Measurements from ENCODE around the gene CORO6. TPM values are rescaled to one million over a fixed set of nuclear protein-coding genes. Genes with fewer than 3 reads are reported as not detected.

CORO6 gene
- total and polyA plus RNA-seq, 10 of the 15 experiments (the other 5 are each of a cell fraction or from before 2014, with no cell fraction given) = 0.26 to 5.0 (median 1.7) TPM; not detected in 1

DNA sequence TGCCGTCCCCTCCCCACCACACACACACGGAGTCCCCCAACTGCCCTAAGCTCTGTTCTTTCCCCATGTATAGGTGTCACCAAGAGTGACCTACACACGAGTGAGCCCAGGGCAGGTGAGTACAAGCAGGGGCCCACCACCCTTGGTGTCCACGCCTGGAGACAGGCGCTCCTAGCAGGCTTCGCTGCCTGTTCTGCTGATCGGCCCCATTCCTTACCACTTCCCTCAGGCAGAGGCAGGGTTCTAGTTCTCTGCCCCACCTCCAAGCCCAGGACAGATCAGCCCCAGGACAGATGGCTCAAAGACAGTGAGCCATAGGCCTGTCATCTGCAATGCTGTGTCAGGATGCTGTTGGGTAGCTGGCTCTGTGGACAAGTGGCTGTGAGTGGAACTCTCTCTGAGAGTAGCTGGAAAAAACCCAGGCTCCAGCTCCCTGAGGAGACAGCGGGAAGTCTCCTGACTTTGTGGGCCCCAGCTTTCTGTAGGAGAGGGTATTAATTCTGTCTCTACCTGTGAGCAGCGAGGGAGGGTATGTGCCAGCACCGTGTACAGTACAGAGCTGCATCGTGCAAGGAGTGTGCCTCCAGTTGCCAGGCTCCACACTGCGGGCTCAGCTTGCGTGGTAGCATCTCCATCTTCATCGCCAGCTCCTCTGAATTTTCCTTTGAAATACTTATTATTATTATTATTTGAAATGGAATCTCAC, 53.3 kb downstream of the CORO6 start:
- Histone ChIP-seq H3K4me1 (ENCODE audit: control insufficient read depth, insufficient read depth, low read length) (peaks cover 6% of the 10 kb centered on the region; the same call in 1 of the 2 replicates), H3K9me3 (replicated peaks; ENCODE audit: control insufficient read depth, insufficient read depth, low read length) (no peaks in the 10 kb centered on the region), H3K4me2 (ENCODE audit: control insufficient read depth, insufficient read depth) (peak overlapping the region; percentile 78), H4K20me1 (ENCODE audit: control insufficient read depth, insufficient read depth) (no peaks in the 10 kb centered on the region), H3K27ac (ENCODE audit: control insufficient read depth, insufficient read depth) (no peak overlapping the region), H3K36me3 (ENCODE audit: control insufficient read depth in 2 of 2, insufficient read depth in 2 of 2, low read length in 1 of 2) (no peaks in the 10 kb centered on the region; a peak in 1 of 4 replicates), H3K79me2 (ENCODE audit: control insufficient read depth, insufficient read depth, low read length) (peaks cover 7% of the 10 kb centered on the region; the same call in 1 of the 2 replicates), H3K4me3 (peak overlapping the region; percentile 86; the same call in 1 of the 2 replicates), H3K9ac (ENCODE audit: control insufficient read depth, insufficient read depth, low read length) (peak overlapping the region; percentile 67), H3K27me3 (replicated peaks in 1 of 2; ENCODE audit: control insufficient read depth in 2 of 2, insufficient read depth in 2 of 2, low read length in 1 of 2) (no peaks in the 10 kb centered on the region), H2AFZ (ENCODE audit: control insufficient read depth, low read depth, low read length) (peak overlapping the region; percentile 89)
- in situ Hi-C loops (cut with MboI) (no loop called here), intact Hi-C loops (cut with micrococcal nuclease; ENCODE audit: unreplicated experiment) (no loop called here)
- no peak for TF ChIP-seq ZNF622 (IDR thresholded peaks at IDR 0.05)
- no peak for TF ChIP-seq WRNIP1 (IDR thresholded peaks at IDR 0.05; ENCODE audit: borderline replicate concordance, low read depth, low read length)
- BruUV-seq (replicated peaks) = TSS peak; percentile 51
- ATAC-seq = no peak
- no peak for DNase-seq (ENCODE audit: low read depth, low spot score)
- ChIA-PET RAD21 (ENCODE audit: unreplicated experiment) (interaction anchor here (1.6 to 3.9 kb wide), 4 partner anchors 10 to 200 kb away, joined by 3 to 20 read pairs (median 8); no protein-coding TSS in a partner anchor), CTCF (interaction anchor here (1.1 to 6.2 kb wide), 9 partner anchors 9 to 199 kb away, joined by 3 to 57 read pairs (median 7); partner anchors contain the start of gene ANKRD13B), POLR2A (interaction anchor here (0.8 kb wide), 1 partner anchor 22 kb away, joined by 3 read pairs; no protein-coding TSS in a partner anchor), SMC1A (ENCODE audit: uncharacterized antibody, unreplicated experiment) (interaction anchor here (1.3 to 1.6 kb wide), 3 partner anchors 19 to 362 kb away, joined by 3 read pairs; no protein-coding TSS in a partner anchor)
- no peak for FAIRE-seq
- WGBS (ENCODE audit: insufficient coverage, insufficient replicate concordance, low lambda C conversion rate, missing lambda C conversion rate) = 84% methylated on average over 14 of the region's 14 CpGs

DNA sequence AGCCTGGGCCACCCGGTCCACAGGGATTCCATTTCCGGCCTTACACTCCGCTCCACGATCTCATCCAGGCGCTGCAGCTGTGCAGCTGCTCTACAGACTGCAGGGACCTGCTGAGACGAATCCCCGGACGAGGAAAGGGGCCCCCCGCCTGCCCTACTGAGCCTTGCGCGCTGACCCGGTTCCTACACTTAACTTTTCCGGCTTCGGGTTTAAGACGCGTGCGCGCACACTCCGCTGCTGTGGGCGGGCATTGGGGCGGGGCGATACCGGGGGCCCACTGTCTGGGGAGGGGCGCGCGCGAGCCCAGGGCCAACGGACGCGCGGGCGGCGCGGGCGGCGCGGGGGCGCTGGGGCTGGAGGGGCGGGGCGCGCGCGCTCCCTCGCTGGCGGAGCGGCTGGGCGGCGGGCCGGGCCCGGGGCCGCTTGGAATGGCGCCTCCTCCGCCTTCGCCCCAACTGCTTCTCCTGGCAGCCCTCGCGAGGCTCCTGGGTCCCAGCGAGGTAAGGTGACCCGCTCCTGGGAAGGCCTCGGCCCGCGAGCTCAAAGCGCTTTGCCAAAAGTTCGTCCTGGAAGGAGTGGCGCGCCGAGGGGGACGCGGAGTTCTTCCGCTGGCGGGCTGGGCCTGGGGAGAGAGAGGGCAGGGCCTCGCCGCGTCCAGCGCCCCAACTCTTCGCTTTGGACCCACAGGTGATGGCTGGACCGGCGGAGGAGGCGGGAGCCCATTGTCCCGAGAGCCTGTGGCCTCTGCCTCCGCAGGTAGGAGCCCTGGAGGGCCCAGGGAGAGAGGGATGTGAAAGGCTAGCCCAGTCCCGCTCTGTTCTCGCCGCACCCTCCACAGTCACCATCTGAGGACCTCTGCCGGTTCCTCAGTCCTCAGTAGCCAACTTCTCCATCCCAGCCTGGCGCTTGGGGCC, 54.1 kb downstream of the CORO6 start, which contains the start of gene TP53I13:
TP53I13 (plus strand) TSS at position 371 of the 914 bp plus-strand sequence; CDS start at position 429, 58 bp downstream.
- intact Hi-C loops (cut with micrococcal nuclease; ENCODE audit: unreplicated experiment) (no loop called here), in situ Hi-C loops (cut with MboI) (no loop called here)
- no TSS peak for BruUV-seq (replicated peaks)
- H3K9me3 ChIP-seq (replicated peaks; ENCODE audit: control insufficient read depth, insufficient read depth, low read length) = no peaks in the 10 kb centered on the region
- SMC1A ChIA-PET (ENCODE audit: uncharacterized antibody, unreplicated experiment) = interaction anchor here (1.3 to 1.6 kb wide), 3 partner anchors 19 to 363 kb away, joined by 3 read pairs; no protein-coding TSS in a partner anchor
- POLR2A ChIA-PET = interaction anchor here (0.7 to 1.0 kb wide), 2 partner anchors 8 to 395 kb away, joined by 3 to 5 read pairs; no protein-coding TSS in a partner anchor
- H3K79me2 ChIP-seq (ENCODE audit: control insufficient read depth, insufficient read depth, low read length) = peaks cover 7% of the 10 kb centered on the region; the same call in 1 of the 2 replicates
- DNase-seq (ENCODE audit: low read depth, low spot score) (no peak), ATAC-seq (peak; percentile 64), FAIRE-seq (no peak)
- no peaks in the 10 kb centered on the region for H3K27me3 ChIP-seq (replicated peaks in 1 of 2; ENCODE audit: control insufficient read depth in 2 of 2, insufficient read depth in 2 of 2, low read length in 1 of 2)
- H3K4me3 ChIP-seq = peak within 1 kb of the TSS; percentile 96
- H3K4me1 ChIP-seq (ENCODE audit: control insufficient read depth, insufficient read depth, low read length) = peaks cover 6% of the 10 kb centered on the region; the same call in 1 of the 2 replicates
- H3K27ac ChIP-seq (ENCODE audit: control insufficient read depth, insufficient read depth) = peak within 1 kb of the TSS; percentile 81
- CTCF ChIA-PET = interaction anchor here (0.7 to 6.2 kb wide), 9 partner anchors 8 to 198 kb away, joined by 3 to 57 read pairs (median 5); partner anchors contain the start of gene ANKRD13B
- H4K20me1 ChIP-seq (ENCODE audit: control insufficient read depth, insufficient read depth) = no peaks in the 10 kb centered on the region
- H3K4me2 ChIP-seq (ENCODE audit: control insufficient read depth, insufficient read depth) = peak within 1 kb of the TSS; percentile 97
- no peaks in the 10 kb centered on the region for H3K36me3 ChIP-seq (ENCODE audit: control insufficient read depth in 2 of 2, insufficient read depth in 2 of 2, low read length in 1 of 2)
- peak within 1 kb of the TSS; percentile 97 for H2AFZ ChIP-seq (ENCODE audit: control insufficient read depth, low read depth, low read length)
- WGBS (ENCODE audit: insufficient coverage, insufficient replicate concordance, low lambda C conversion rate, missing lambda C conversion rate) = 3% methylated on average over 53 of the region's 85 CpGs
- H3K9ac ChIP-seq (ENCODE audit: control insufficient read depth, insufficient read depth, low read length) = peak within 1 kb of the TSS; percentile 76
- RAD21 ChIA-PET (ENCODE audit: unreplicated experiment) = interaction anchor here (0.7 to 3.9 kb wide), 6 partner anchors 11 to 420 kb away, joined by 3 to 20 read pairs (median 4); no protein-coding TSS in a partner anchor
- no peak for TF ChIP-seq BCL11A (IDR thresholded peaks at IDR 0.05; ENCODE audit: low read depth, low read length)
- TF ChIP-seq, protein P1, sequence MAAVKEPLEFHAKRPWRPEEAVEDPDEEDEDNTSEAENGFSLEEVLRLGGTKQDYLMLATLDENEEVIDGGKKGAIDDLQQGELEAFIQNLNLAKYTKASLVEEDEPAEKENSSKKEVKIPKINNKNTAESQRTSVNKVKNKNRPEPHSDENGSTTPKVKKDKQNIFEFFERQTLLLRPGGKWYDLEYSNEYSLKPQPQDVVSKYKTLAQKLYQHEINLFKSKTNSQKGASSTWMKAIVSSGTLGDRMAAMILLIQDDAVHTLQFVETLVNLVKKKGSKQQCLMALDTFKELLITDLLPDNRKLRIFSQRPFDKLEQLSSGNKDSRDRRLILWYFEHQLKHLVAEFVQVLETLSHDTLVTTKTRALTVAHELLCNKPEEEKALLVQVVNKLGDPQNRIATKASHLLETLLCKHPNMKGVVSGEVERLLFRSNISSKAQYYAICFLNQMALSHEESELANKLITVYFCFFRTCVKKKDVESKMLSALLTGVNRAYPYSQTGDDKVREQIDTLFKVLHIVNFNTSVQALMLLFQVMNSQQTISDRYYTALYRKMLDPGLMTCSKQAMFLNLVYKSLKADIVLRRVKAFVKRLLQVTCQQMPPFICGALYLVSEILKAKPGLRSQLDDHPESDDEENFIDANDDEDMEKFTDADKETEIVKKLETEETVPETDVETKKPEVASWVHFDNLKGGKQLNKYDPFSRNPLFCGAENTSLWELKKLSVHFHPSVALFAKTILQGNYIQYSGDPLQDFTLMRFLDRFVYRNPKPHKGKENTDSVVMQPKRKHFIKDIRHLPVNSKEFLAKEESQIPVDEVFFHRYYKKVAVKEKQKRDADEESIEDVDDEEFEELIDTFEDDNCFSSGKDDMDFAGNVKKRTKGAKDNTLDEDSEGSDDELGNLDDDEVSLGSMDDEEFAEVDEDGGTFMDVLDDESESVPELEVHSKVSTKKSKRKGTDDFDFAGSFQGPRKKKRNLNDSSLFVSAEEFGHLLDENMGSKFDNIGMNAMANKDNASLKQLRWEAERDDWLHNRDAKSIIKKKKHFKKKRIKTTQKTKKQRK (IDR thresholded peaks at IDR 0.05; ENCODE audit: low read depth, low read length) = no peak
- 0 out of 2 replicates have a peak, but pooled peaks have one; percentile 39 for TF ChIP-seq YY1 (IDR thresholded peaks at IDR 0.05; ENCODE audit: low read depth, low read length)
- peak; percentile 51; the same call in 1 of the 2 replicates for TF ChIP-seq NR2F1 (conservative IDR thresholded peaks at IDR 0.05)
- TF ChIP-seq LARP7 (IDR thresholded peaks at IDR 0.05) = peak; percentile 36; the same call in 1 of the 2 replicates
- no peak for TF ChIP-seq RAD21 (IDR thresholded peaks at IDR 0.05; ENCODE audit: insufficient read depth, low read depth, low read length)
- TF ChIP-seq CREB1 (IDR thresholded peaks at IDR 0.05; ENCODE audit: low read depth) = 0 out of 2 replicates have a peak, but pooled peaks have one; percentile 17
- TF ChIP-seq ATF7 (IDR thresholded peaks at IDR 0.05; ENCODE audit: low read depth) = no peak
- TF ChIP-seq TCF12 (IDR thresholded peaks at IDR 0.05; ENCODE audit: low read depth, low read length) = 0 out of 2 replicates have a peak, but pooled peaks have one; percentile 2
